ENCODE results near the gene CHMP1A. TPM values are rescaled to one million over a fixed set of nuclear protein-coding genes. Genes with fewer than 3 reads are reported as not detected.

Gene CHMP1A
- total RNA-seq, 5 donors from 2014 or later (not counting 1 experiment from before 2014, with no cell fraction given) = 73.1 to 97.4 (median 90.4) TPM

DNA sequence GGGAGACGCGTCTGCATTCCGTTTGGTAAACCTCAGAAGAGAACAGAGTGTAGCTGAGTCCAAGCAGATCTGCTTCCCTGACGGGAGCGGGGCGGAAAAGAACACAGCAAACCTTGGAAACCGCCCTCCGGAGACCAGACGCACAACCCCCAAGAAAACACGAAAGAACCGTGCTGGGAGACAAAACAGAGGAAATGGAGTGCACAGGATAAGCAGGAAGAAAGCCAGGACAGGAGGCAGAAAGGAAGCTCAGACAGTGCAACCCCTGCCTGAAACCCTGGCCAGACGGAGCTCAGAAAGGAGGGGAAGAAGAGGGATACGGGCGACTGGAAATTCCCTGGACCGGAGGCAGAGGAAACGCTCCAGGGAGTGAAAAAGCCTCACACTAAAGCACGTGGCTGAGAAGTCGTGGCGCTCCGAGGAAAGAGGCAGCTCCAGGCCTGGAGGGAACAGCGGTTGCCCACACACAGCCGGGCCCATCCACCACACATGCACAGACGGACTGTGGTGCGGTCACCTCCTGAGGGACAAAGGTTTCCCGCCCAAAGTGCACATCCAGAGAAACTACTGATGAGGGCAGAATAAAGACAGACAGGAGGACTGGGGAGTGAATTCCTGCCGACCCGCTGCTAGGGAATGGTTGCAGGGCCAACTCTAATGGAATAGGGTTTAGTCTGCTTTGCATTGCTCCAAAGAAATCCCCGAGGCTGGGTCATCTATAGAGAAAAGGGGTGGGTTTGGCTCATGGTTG lies 33.8 kb downstream of the CHMP1A start:
- CTCF ChIA-PET = no interaction called here
- Histone ChIP-seq H3K36me3 (ENCODE audit: control insufficient read depth in 2 of 2, extremely low read depth in 1 of 2, insufficient read depth in 1 of 2, low read length in 1 of 2) (no peaks in the 10 kb centered on the region), H3K9me3 (no peaks in the 10 kb centered on the region), H3K4me3 (ENCODE audit: control insufficient read depth in 1 of 2, extremely low read depth in 1 of 2, low read length in 1 of 2) (no peak overlapping the region), H3K4me1 (ENCODE audit: control insufficient read depth in 1 of 2, extremely low read depth in 1 of 2, insufficient read depth in 2 of 2, low read length in 2 of 2) (no peaks in the 10 kb centered on the region), H3K27me3 (replicated peaks in 1 of 2; ENCODE audit: control insufficient read depth in 2 of 2, extremely low read depth in 1 of 2, insufficient read depth in 2 of 2, low read length in 1 of 2) (peaks cover 0 to 17% of the 10 kb centered on the region in 2 experiments), H3K27ac (ENCODE audit: low read length) (no peak overlapping the region)
- peak overlapping the region in 1 of 2 donors; percentile 71 for H3K27ac Mint-ChIP-seq
- H3K9me3 Mint-ChIP-seq = no peaks in the 10 kb centered on the region
- H3K4me1 Mint-ChIP-seq = peaks cover 0 to 2% (median 2%) of the 10 kb centered on the region in 3 donors
- peaks cover 4 to 28% of the 10 kb centered on the region in 2 donors for H3K27me3 Mint-ChIP-seq
- WGBS (ENCODE audit: insufficient coverage) = 71% methylated on average over 26 of the region's 28 CpGs
- no peaks in the 10 kb centered on the region for H3K36me3 Mint-ChIP-seq
- no peak overlapping the region for H3K4me3 Mint-ChIP-seq
- no peak for DNase-seq
- POLR2A ChIA-PET = no interaction called here
- ATAC-seq (replicated peaks in 1 of 4) = no peak

DNA sequence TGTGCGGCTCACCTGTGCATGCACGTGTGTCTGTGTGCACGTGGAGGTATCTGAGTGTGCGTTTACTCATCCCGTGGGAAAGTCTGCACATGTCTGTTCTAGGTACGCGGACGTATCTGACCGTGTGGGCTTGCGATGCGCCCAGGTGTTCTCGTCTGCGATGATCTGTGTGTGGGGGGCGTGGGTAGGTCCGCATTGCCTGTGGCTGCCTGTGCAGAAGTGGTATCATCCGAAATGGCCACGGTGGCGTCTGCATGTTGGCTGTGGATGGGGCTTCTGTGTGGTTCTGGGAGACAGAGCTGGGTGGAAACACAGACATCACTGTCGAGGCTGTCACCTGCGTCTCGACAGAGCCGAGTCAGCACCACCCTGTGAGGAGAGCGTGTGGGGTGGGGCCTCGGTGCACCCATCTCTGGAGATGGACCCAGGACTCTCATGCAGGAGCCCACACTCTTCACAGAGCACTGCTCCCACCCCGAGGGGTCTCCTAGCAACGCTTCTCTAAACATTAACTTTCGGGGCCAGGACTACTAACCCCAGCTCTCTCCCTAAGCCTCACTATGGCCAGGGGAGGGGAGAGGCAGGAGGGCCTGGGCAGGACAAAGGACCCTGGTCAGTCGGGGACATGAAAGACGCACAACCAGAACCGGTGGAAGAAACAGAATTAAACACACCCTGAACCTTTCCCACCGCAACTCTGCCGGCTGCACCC lies 35.7 kb downstream of the CHMP1A start:
- Mint-ChIP-seq H3K27me3 (peaks cover 4 to 28% of the 10 kb centered on the region in 2 donors), H3K4me3 (no peak overlapping the region)
- peaks cover 0 to 17% of the 10 kb centered on the region in 2 experiments for H3K27me3 ChIP-seq (replicated peaks in 1 of 2; ENCODE audit: control insufficient read depth in 2 of 2, extremely low read depth in 1 of 2, insufficient read depth in 2 of 2, low read length in 1 of 2)

DNA sequence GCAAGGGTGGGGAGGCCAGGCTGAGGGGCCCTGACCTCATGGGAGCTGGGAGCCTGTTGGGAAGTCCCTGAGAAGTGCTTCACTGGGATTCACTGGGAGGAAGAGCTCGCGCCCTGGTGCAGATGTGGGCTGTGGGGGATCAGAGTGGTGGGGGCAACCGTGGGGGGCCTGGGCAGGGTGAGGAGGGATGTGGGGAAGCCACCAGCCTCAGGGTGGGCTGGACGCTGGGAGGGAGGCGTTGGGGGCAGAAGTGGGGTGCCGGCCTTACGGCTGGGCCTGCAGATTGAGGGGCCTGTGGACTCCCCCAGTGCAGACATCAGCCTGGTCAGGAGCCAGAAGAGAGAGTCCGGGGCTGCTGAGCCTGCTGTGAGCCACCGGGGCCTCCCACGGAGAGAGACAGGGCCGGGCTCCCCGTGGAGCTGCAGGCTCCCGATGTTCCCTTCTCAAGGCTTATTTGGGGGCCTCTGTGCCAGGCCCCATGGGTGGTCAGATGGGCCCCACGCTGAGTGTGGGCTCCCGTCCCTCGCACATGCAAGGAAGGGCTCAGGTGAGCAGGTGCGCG lies 36.3 kb downstream of the CHMP1A start:
- 88% methylated on average over 18 of the region's 18 CpGs for WGBS (ENCODE audit: insufficient coverage)
- no peak overlapping the region for H3K27ac Mint-ChIP-seq
- ChIA-PET POLR2A (no interaction called here), CTCF (no interaction called here)
- DNase-seq (no peak), ATAC-seq (replicated peaks in 1 of 4) (no peak)
- H3K4me3 Mint-ChIP-seq = no peak overlapping the region
- H3K4me3 ChIP-seq (ENCODE audit: control insufficient read depth in 1 of 2, extremely low read depth in 1 of 2, low read length in 1 of 2) = no peak overlapping the region
- no peaks in the 10 kb centered on the region for H3K36me3 ChIP-seq (ENCODE audit: control insufficient read depth in 2 of 2, extremely low read depth in 1 of 2, insufficient read depth in 1 of 2, low read length in 1 of 2)
- H3K4me1 ChIP-seq (ENCODE audit: control insufficient read depth in 1 of 2, extremely low read depth in 1 of 2, insufficient read depth in 2 of 2, low read length in 2 of 2) = peaks cover 3 to 19% of the 10 kb centered on the region in 2 experiments
- no peak overlapping the region for H3K27ac ChIP-seq (ENCODE audit: low read length)
- H3K9me3 ChIP-seq = no peaks in the 10 kb centered on the region
- H3K9me3 Mint-ChIP-seq = peaks cover 0 to 4% (median 3%) of the 10 kb centered on the region in 3 donors
- H3K36me3 Mint-ChIP-seq = no peaks in the 10 kb centered on the region
- peaks cover 11 to 12% (median 11%) of the 10 kb centered on the region in 3 donors for H3K4me1 Mint-ChIP-seq
- peaks cover 0 to 17% of the 10 kb centered on the region in 2 experiments for H3K27me3 ChIP-seq (replicated peaks in 1 of 2; ENCODE audit: control insufficient read depth in 2 of 2, extremely low read depth in 1 of 2, insufficient read depth in 2 of 2, low read length in 1 of 2)
- H3K27me3 Mint-ChIP-seq = peaks cover 4 to 28% of the 10 kb centered on the region in 2 donors

More for the DNA sequence above, 35.7 kb downstream of the CHMP1A start:
- ATAC-seq (replicated peaks in 1 of 4) = no peak
- H3K9me3 ChIP-seq = no peaks in the 10 kb centered on the region
- H3K4me1 ChIP-seq (ENCODE audit: control insufficient read depth in 1 of 2, extremely low read depth in 1 of 2, insufficient read depth in 2 of 2, low read length in 2 of 2) = peaks cover 3 to 13% of the 10 kb centered on the region in 2 experiments
- Mint-ChIP-seq H3K4me1 (peaks cover 5 to 6% (median 6%) of the 10 kb centered on the region in 3 donors), H3K9me3 (no peaks in the 10 kb centered on the region), H3K36me3 (no peaks in the 10 kb centered on the region), H3K27ac (no peak overlapping the region)
- H3K36me3 ChIP-seq (ENCODE audit: control insufficient read depth in 2 of 2, extremely low read depth in 1 of 2, insufficient read depth in 1 of 2, low read length in 1 of 2) = no peaks in the 10 kb centered on the region
- H3K4me3 ChIP-seq (ENCODE audit: control insufficient read depth in 1 of 2, extremely low read depth in 1 of 2, low read length in 1 of 2) = no peak overlapping the region
- ChIA-PET CTCF (no interaction called here), POLR2A (no interaction called here)
- DNase-seq = no peak
- no peak overlapping the region for H3K27ac ChIP-seq (ENCODE audit: low read length)
- WGBS (ENCODE audit: insufficient coverage) = 92% methylated on average over 18 of the region's 32 CpGs

DNA sequence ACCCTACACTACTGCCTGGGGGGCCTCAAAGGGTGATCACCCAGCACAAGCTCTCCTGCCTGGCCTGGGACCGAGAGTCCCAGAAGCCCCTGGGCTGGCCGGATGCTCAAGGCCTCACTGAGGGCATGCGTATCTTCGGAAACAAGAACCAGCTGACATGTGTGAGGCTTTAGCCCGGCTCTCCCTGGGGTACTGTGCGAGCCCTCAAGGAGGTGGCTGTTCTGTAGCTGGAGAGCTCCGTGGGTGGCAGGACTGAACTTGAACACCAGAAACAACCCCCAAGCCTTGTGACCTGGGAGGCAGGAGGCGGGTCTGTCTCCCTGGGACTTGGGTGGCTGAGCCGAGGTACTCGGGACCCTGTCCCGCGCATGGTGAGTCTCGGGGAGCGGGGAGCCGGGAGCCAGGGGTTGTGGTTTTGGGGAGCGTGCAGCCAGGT lies 37.1 kb downstream of the CHMP1A start:
- peaks cover 0 to 17% of the 10 kb centered on the region in 2 experiments for H3K27me3 ChIP-seq (replicated peaks in 1 of 2; ENCODE audit: control insufficient read depth in 2 of 2, extremely low read depth in 1 of 2, insufficient read depth in 2 of 2, low read length in 1 of 2)
- peaks cover 3 to 26% of the 10 kb centered on the region in 2 experiments for H3K4me1 ChIP-seq (ENCODE audit: control insufficient read depth in 1 of 2, extremely low read depth in 1 of 2, insufficient read depth in 2 of 2, low read length in 2 of 2)
- no peak overlapping the region for H3K27ac ChIP-seq (ENCODE audit: low read length)
- H3K4me3 Mint-ChIP-seq = no peak overlapping the region
- ChIA-PET POLR2A (interaction anchor here in 1 of 2 donors (0.6 kb wide), 1 partner anchor 28 kb away, joined by 3 read pairs; no protein-coding TSS in a partner anchor), CTCF (no interaction called here)
- 80% methylated on average over 15 of the region's 16 CpGs for WGBS (ENCODE audit: insufficient coverage)
- no peak overlapping the region for H3K27ac Mint-ChIP-seq
- peaks cover 0 to 6% (median 3%) of the 10 kb centered on the region in 3 donors for H3K9me3 Mint-ChIP-seq
- H3K4me3 ChIP-seq (ENCODE audit: control insufficient read depth in 1 of 2, extremely low read depth in 1 of 2, low read length in 1 of 2) = no peak overlapping the region
- H3K36me3 Mint-ChIP-seq = no peaks in the 10 kb centered on the region
- H3K27me3 Mint-ChIP-seq = peaks cover 4 to 28% of the 10 kb centered on the region in 2 donors
- DNase-seq = no peak
- H3K9me3 ChIP-seq = no peaks in the 10 kb centered on the region
- no peak for ATAC-seq (replicated peaks in 1 of 4)
- peaks cover 13 to 14% (median 13%) of the 10 kb centered on the region in 3 donors for H3K4me1 Mint-ChIP-seq
- no peaks in the 10 kb centered on the region for H3K36me3 ChIP-seq (ENCODE audit: control insufficient read depth in 2 of 2, extremely low read depth in 1 of 2, insufficient read depth in 1 of 2, low read length in 1 of 2)

DNA sequence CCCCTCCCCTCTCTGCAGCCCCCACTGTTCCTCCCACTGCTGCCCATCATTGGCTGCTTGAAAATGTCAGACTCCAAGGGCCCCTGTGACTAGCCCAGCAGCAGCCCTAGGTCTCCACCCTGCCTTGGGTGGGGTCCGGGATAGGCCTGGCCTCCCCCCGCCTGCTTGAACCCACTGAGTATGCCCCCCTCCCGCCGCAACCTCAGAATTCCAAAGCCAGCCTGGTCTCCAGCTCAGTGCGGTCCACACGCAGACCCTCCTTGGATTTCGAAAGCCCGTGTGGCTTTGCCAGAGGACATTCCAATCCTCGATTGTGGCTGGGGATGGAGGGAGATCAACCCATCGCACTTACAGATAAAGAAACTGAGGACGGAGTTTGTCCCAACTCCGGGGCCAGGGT lies 37.7 kb downstream of the CHMP1A start:
- no peaks in the 10 kb centered on the region for H3K36me3 Mint-ChIP-seq
- ChIA-PET CTCF (interaction anchor here in 1 of 2 donors (0.7 kb wide), 1 partner anchor 12 kb away, joined by 8 read pairs; no protein-coding TSS in a partner anchor), POLR2A (no interaction called here)
- DNase-seq (no peak), ATAC-seq (replicated peaks in 1 of 4) (no peak)
- Histone ChIP-seq H3K9me3 (no peaks in the 10 kb centered on the region), H3K4me1 (ENCODE audit: control insufficient read depth in 1 of 2, extremely low read depth in 1 of 2, insufficient read depth in 2 of 2, low read length in 2 of 2) (peaks cover 3 to 32% of the 10 kb centered on the region in 2 experiments), H3K27me3 (replicated peaks in 1 of 2; ENCODE audit: control insufficient read depth in 2 of 2, extremely low read depth in 1 of 2, insufficient read depth in 2 of 2, low read length in 1 of 2) (peaks cover 0 to 21% of the 10 kb centered on the region in 2 experiments), H3K36me3 (ENCODE audit: control insufficient read depth in 2 of 2, extremely low read depth in 1 of 2, insufficient read depth in 1 of 2, low read length in 1 of 2) (no peaks in the 10 kb centered on the region), H3K27ac (ENCODE audit: low read length) (no peak overlapping the region), H3K4me3 (ENCODE audit: control insufficient read depth in 1 of 2, extremely low read depth in 1 of 2, low read length in 1 of 2) (no peak overlapping the region)
- H3K9me3 Mint-ChIP-seq = peaks cover 0 to 6% (median 3%) of the 10 kb centered on the region in 3 donors
- H3K4me3 Mint-ChIP-seq = no peak overlapping the region
- WGBS (ENCODE audit: insufficient coverage) = 94% methylated on average over 12 of the region's 12 CpGs
- no peak overlapping the region for H3K27ac Mint-ChIP-seq
- peaks cover 4 to 23% of the 10 kb centered on the region in 2 donors for H3K27me3 Mint-ChIP-seq
- peaks cover 13 to 14% (median 13%) of the 10 kb centered on the region in 3 donors for H3K4me1 Mint-ChIP-seq
